Pancreas (tissue), 10 donors: ENCODE measurements around the gene NPHP1. TPM values are rescaled to one million over a fixed set of nuclear protein-coding genes. Genes with fewer than 3 reads are reported as not detected.
"Not testable (repeated sequence)": the region's sequence is repeated elsewhere in the genome, so short reads cannot be mapped to it uniquely, and the experiment has no call there.

Experiments used
- ATAC-seq, 4 donors: fragments of 200-7000 bp; cut with Tn5 transposase; one replicate each; pipeline versions ENCODE4 v1.8.0 to v1.9.1; 2020; ENCODE audit warnings: mild to moderate bottlenecking in 4 of 4, moderate library complexity in 4 of 4
- DNase-seq, 6 donors: peaks; one replicate each; pipeline ENCODE4 v3.0.0-alpha.2; 2020
- FAIRE-seq: peaks from 2 replicates; lab custom pipeline; 2012; peaks lifted over from hg19 to GRCh38; lab: Jason Lieb, UNC
- H3K27ac ChIP-seq, 4 donors: fragments of 200-600 bp; sonication (generic); 1 replicate in 3 of 4; 2 replicates in 1 of 4; pipeline versions ENCODE4 v1.5.0 to v1.8.0; 2020
- H3K27me3 ChIP-seq, 4 donors: fragments of 200-600 bp; one replicate each; pipeline ENCODE4 v1.8.0; 2021
- H3K36me3 ChIP-seq, 3 donors: fragments of 200-600 bp; sonication (generic) in 1 of 3; one replicate each; pipeline versions ENCODE4 v1.5.0 to v1.8.0; 2020 to 2021
- H3K4me1 ChIP-seq, 3 donors: fragments of 200-600 bp; one replicate each; pipeline ENCODE4 v1.8.0; 2021
- H3K4me3 ChIP-seq, 4 donors: fragments of 200-600 bp; sonication (generic) in 2 of 4; one replicate each; pipeline versions ENCODE4 v1.5.0 to v1.8.0; 2020 to 2021
- H3K9me3 ChIP-seq, 4 donors: fragments of 200-600 bp; one replicate each; pipeline ENCODE4 v1.8.0; 2021
- CTCF ChIP-seq, 4 donors: fragments of 200-600 bp; sonication (generic) in 3 of 4; IDR thresholded peaks; one replicate each; pipeline versions ENCODE4 v1.5.0 to v1.8.0; 2021; ENCODE audit warnings: antibody characterized with exemption in 4 of 4
- WGBS, 2 donors: extraction: QIAGEN DNeasy Blood & Tissue Kit; methylation state at CpG; one replicate each; pipeline ENCODE4 v1.1.7; 2013; 5-methylcytosine and 5-hydroxymethylcytosine counted together
- intact Hi-C, 3 donors: fragments of 100-400 bp; cut with DNase I; formaldehyde crosslinking; loops; one replicate each; pipeline versions ENCODE4 v1.11.1 to v1.14.2; 2022
- polyA plus RNA-seq, 2 donors: library from polyadenylated mRNA; stranded (reverse); fragments of 200-250 nt; gene quantifications; one replicate each; pipeline ENCODE4 v1.2.3, GENCODE V29; 2013
- total RNA-seq, 6 donors: library from RNA; stranded (reverse); fragmentation: NEBNext Ultra II Directional in 4 of 6; extraction: Animal tissue kit (Norgen Biotek cat#: 25700) in 4 of 6; gene quantifications; one replicate each; pipeline versions ENCODE4 v1.2.1 to v1.2.4, GENCODE V29; 2021 to 2023
- donor health status: healthy with polysubstance abuse.
- donor health status: DM: no; HTN: no; CAD: no; lungs with moderate emphysema.
- donor health status: DM: no; HTN: no; CAD: no.
- donor health status: control.
- donor health status: control.
- donor health status: Bipolar disorder and iron deficiency.
- donor health status: DM: yes; HTN: yes; CAD: no.
- donor health status: DM: no; HTN: no; CAD: no.
- donor health status: DM: no; HTN: no; CAD: no.
- donor health status: DM: yes; HTN: yes; CAD: no.

The NPHP1 gene
- total and polyA plus RNA-seq, 8 donors = 1.2 to 9.2 (median 2.5) TPM

- ATAC-seq (no peak), DNase-seq (no peak), FAIRE-seq (no peak)
- Histone ChIP-seq H3K36me3 (no peaks in the 10 kb centered on the region), H3K4me1 (peaks cover 0 to 9% (median 0%) of the 10 kb centered on the region in 3 donors), H3K27ac (peak overlapping the region in 2 of 4 donors; percentile 79 to 88), H3K4me3 (no peak overlapping the region), H3K27me3 (no peaks in the 10 kb centered on the region), H3K9me3 (no peaks in the 10 kb centered on the region)
- 71 to 77% methylated on average over 16 to 20 of the region's 20 CpGs for WGBS, 2 donors
- intact Hi-C loops = no loop called here
- no peak for TF ChIP-seq CTCF (IDR thresholded peaks at IDR 0.05)
Observed at GRCh38 chr2:110103061-110103961, 101.5 kb downstream of the NPHP1 start.

GRCh38 chr2:110101901-110102803 is 102.7 kb downstream of the NPHP1 start:
- 58 to 69% methylated on average over 9 of the region's 9 CpGs for WGBS, 2 donors
- DNase-seq = no peak
- no peaks in the 10 kb centered on the region for H3K36me3 ChIP-seq
- no peaks in the 10 kb centered on the region for H3K27me3 ChIP-seq
- H3K4me1 ChIP-seq = peaks cover 0 to 9% (median 0%) of the 10 kb centered on the region in 3 donors
- H3K9me3 ChIP-seq = no peaks in the 10 kb centered on the region
- no peak overlapping the region for H3K4me3 ChIP-seq
- no peak for TF ChIP-seq CTCF (IDR thresholded peaks at IDR 0.05)
- FAIRE-seq = no peak
- intact Hi-C loops = no loop called here
- ATAC-seq = peak in 3 of 4 donors; percentile 5 to 12 (median 5)
- H3K27ac ChIP-seq = peak overlapping the region; percentile 31 to 88 (median 67)

GRCh38 chr2:110101280-110101844 is 103.5 kb downstream of the NPHP1 start:
- intact Hi-C loops = no loop called here
- Histone ChIP-seq H3K4me3 (no peak overlapping the region), H3K36me3 (no peaks in the 10 kb centered on the region), H3K9me3 (no peaks in the 10 kb centered on the region), H3K4me1 (peaks cover 0 to 9% (median 0%) of the 10 kb centered on the region in 3 donors), H3K27me3 (no peaks in the 10 kb centered on the region), H3K27ac (peak overlapping the region; percentile 54 to 88 (median 67))
- no peak for TF ChIP-seq CTCF (IDR thresholded peaks at IDR 0.05)
- 4 to 5% methylated on average over 11 of the region's 11 CpGs for WGBS, 2 donors
- FAIRE-seq (peak; percentile 63), DNase-seq (peak; percentile 79 to 92 (median 85)), ATAC-seq (peak; percentile 86 to 90 (median 90))

GRCh38 chr2:110100880-110101279 is 103.9 kb downstream of the NPHP1 start:
- peak overlapping the region; percentile 31 to 88 (median 66) for H3K27ac ChIP-seq
- H3K9me3 ChIP-seq, H3K36me3 ChIP-seq, H3K27me3 ChIP-seq, FAIRE-seq, H3K4me1 ChIP-seq, ATAC-seq, intact Hi-C loops, H3K4me3 ChIP-seq: not testable (repeated sequence)
- peak in 2 of 6 donors; percentile 37 to 39 for DNase-seq
- 65 to 74% methylated on average over 4 of the region's 4 CpGs for WGBS, 2 donors

- ATAC-seq (no peak), FAIRE-seq (no peak), DNase-seq (no peak)
- Histone ChIP-seq H3K27ac (peak overlapping the region; percentile 31 to 88 (median 66)), H3K27me3 (no peaks in the 10 kb centered on the region), H3K4me1 (peaks cover 0 to 9% (median 0%) of the 10 kb centered on the region in 3 donors), H3K4me3 (no peak overlapping the region), H3K36me3 (no peaks in the 10 kb centered on the region), H3K9me3 (no peaks in the 10 kb centered on the region)
- TF ChIP-seq CTCF (IDR thresholded peaks at IDR 0.05) = no peak
- intact Hi-C loops = no loop called here
- WGBS, 2 donors = 65 to 66% methylated on average over 7 to 8 of the region's 8 CpGs
Observed at GRCh38 chr2:110100480-110100879, 104.3 kb downstream of the NPHP1 start.
